Transverse colon (tissue), 4 donors: ENCODE data around the gene ZFC3H1. TPM values are rescaled to one million over a fixed set of nuclear protein-coding genes. Genes with fewer than 3 reads are reported as not detected.
A peak's percentile ranks its signal among the peaks of the same experiment; 100 is the strongest.

ENCODE experiments used
- DNase-seq: peaks from one replicate; pipeline ENCODE4 v3.0.0-alpha.2; 2019
- H3K27ac ChIP-seq, 4 donors: fragments of 200-600 bp; sonication (generic); 2 replicates each; pipeline ENCODE4 v1.5.1; 2016 to 2018; ENCODE audit warnings: inconsistent platforms in 4 of 4
- H3K27me3 ChIP-seq: fragments of 200-600 bp; sonication (generic); 2 replicates; pipeline ENCODE4 v1.5.1; 2017; ENCODE audit warnings: inconsistent platforms
- H3K36me3 ChIP-seq, 4 donors: fragments of 200-600 bp; sonication (generic); 2 replicates each; pipeline ENCODE4 v1.5.1; 2017 to 2019; ENCODE audit warnings: inconsistent platforms in 4 of 4
- H3K4me1 ChIP-seq, 4 donors: fragments of 200-600 bp; sonication (generic); 2 replicates each; pipeline ENCODE4 v1.5.1; 2017 to 2020; ENCODE audit warnings: inconsistent platforms in 4 of 4
- H3K4me3 ChIP-seq, 4 donors: fragments of 200-600 bp; sonication (generic); 1 replicate in 1 of 4; 2 replicates in 3 of 4; pipeline versions ENCODE4 v1.5.1 to v1.6.1; 2017 to 2019; ENCODE audit warnings: inconsistent platforms in 4 of 4
- H3K9me3 ChIP-seq, 2 donors: fragments of 200-600 bp; sonication (generic); 2 replicates each; pipeline ENCODE4 v1.5.1; 2017 to 2019; ENCODE audit warnings: inconsistent platforms in 2 of 2
- EP300 ChIP-seq: sonication (generic); formaldehyde crosslinking; IDR thresholded peaks from one replicate; pipeline ENCODE4 v1.6.1; 2017; ENCODE audit warnings: antibody characterized with exemption, low read depth
- POLR2A ChIP-seq: fragments of 450-650 bp; IDR thresholded peaks from one replicate; pipeline ENCODE4 v1.6.1; 2016; ENCODE audit warnings: antibody characterized with exemption, mild to moderate bottlenecking, moderate library complexity
- POLR2AphosphoS5 ChIP-seq, 3 donors: sonication (generic); formaldehyde crosslinking; IDR thresholded peaks; one replicate each; pipeline ENCODE4 v1.6.1; 2016; ENCODE audit warnings: antibody characterized with exemption in 3 of 3
- WGBS, 2 donors: methylation state at CpG; one replicate each; pipeline ENCODE4 v1.1.5; 2018; ENCODE audit warnings: low coverage in 1 of 2; 5-methylcytosine and 5-hydroxymethylcytosine counted together
- in situ Hi-C, 4 donors: fragments of 200-750 bp; cut with MboI; loops; one replicate each; pipeline versions ENCODE4 v1.15.0 to v1.15.1; 2017; ENCODE audit warnings: low sequenced_read_pairs in 3 of 4, low pct_ligation_motif_present in 1 of 4, low pct_unique_long_range_greater_than_20kb in 1 of 4
- intact Hi-C: fragments of 100-400 bp; cut with DNase I; formaldehyde crosslinking; loops from one replicate; pipeline ENCODE4 v1.15.1; 2023; ENCODE audit warnings: low total_unique reads
- total RNA-seq, 4 donors: library from RNA; depleted of rRNA; stranded (reverse); fragments of >200 nt; gene quantifications; one replicate each; pipeline ENCODE4 v1.1.0, GENCODE V29; 2016
- TF ChIP-seq, protein P1 (sequence below), 5 experiments: fragments of 200-600 bp in 3 of 5; fragments of 450-650 bp in 2 of 5; sonication (generic) in 3 of 5; IDR thresholded peaks; 1 replicate in 2 of 5; 2 replicates in 3 of 5; pipeline ENCODE4 v1.5.1; 2016 to 2017; ENCODE audit warnings: antibody characterized with exemption in 5 of 5, inconsistent platforms in 3 of 5, mild to moderate bottlenecking in 2 of 5, moderate library complexity in 1 of 5

Gene ZFC3H1
- total RNA-seq, 4 donors from 2014 or later = 61.9 to 141 (median 91.6) TPM

DNA sequence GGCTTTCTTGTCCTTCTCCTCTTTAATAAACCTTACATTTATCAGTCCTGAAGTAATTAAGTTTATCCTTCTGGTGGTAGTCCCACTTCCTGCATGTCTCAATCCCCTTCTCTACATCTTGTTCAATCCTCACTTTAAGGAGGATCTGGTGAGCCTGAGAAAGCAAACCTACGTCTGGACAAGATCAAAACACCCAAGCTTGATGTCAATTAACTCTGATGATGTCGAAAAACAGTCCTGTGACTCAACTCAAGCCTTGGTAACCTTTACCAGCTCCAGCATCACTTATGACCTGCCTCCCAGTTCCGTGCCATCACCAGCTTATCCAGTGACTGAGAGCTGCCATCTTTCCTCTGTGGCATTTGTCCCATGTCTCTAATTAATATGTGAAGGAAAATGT, 79.3 kb downstream of the ZFC3H1 start:
- intact Hi-C loops = no loop called here
- DNase-seq = no peak
- in situ Hi-C loops = no loop called here
- 75 to 76% methylated on average over 3 of the region's 3 CpGs for WGBS, 2 donors
- H3K4me3 ChIP-seq = no peak overlapping the region
- no peak for TF ChIP-seq POLR2A
- TF ChIP-seq EP300 = no peak
- TF ChIP-seq, protein P1, sequence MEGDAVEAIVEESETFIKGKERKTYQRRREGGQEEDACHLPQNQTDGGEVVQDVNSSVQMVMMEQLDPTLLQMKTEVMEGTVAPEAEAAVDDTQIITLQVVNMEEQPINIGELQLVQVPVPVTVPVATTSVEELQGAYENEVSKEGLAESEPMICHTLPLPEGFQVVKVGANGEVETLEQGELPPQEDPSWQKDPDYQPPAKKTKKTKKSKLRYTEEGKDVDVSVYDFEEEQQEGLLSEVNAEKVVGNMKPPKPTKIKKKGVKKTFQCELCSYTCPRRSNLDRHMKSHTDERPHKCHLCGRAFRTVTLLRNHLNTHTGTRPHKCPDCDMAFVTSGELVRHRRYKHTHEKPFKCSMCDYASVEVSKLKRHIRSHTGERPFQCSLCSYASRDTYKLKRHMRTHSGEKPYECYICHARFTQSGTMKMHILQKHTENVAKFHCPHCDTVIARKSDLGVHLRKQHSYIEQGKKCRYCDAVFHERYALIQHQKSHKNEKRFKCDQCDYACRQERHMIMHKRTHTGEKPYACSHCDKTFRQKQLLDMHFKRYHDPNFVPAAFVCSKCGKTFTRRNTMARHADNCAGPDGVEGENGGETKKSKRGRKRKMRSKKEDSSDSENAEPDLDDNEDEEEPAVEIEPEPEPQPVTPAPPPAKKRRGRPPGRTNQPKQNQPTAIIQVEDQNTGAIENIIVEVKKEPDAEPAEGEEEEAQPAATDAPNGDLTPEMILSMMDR (IDR thresholded peaks at IDR 0.05) = no peak
- TF ChIP-seq POLR2AphosphoS5 (IDR thresholded peaks at IDR 0.05) = no peak
- H3K27ac ChIP-seq = no peak overlapping the region
- no peaks in the 10 kb centered on the region for H3K4me1 ChIP-seq
- no peaks in the 10 kb centered on the region for H3K36me3 ChIP-seq
- H3K27me3 ChIP-seq = no peaks in the 10 kb centered on the region
- no peaks in the 10 kb centered on the region for H3K9me3 ChIP-seq

DNA sequence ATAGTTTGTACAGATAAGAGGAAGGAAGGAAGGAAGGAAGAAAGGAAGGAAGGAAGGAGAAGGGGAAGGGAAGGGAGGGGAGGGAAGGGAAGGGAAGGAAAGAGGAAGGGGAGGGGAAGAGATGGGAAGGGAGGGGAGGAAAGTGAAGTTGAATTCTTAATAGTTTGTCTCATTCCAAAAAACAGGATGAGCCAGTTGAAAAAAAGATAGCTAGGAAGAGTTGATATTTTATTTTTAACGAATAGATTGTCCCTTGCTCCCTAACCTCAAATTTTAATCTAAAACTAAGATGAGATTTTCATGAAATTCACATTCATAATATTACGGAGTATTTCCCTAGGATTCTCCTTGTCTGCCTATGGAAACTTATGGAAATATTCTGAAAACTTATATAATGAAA, 80.7 kb downstream of the ZFC3H1 start:
- H3K9me3 ChIP-seq = no peaks in the 10 kb centered on the region
- H3K27me3 ChIP-seq = no peaks in the 10 kb centered on the region
- H3K27ac ChIP-seq = no peak overlapping the region
- H3K4me3 ChIP-seq = no peak overlapping the region
- DNase-seq = no peak
- WGBS, 2 donors = 81 to 88% methylated on average over 2 of the region's 2 CpGs
- in situ Hi-C loops (no loop called here), intact Hi-C loops (no loop called here)
- H3K36me3 ChIP-seq = no peaks in the 10 kb centered on the region
- TF ChIP-seq EP300 = no peak
- TF ChIP-seq POLR2AphosphoS5 (IDR thresholded peaks at IDR 0.05) = no peak
- TF ChIP-seq POLR2A = no peak
- TF ChIP-seq, protein P1 (IDR thresholded peaks at IDR 0.05) = no peak
- H3K4me1 ChIP-seq = no peaks in the 10 kb centered on the region

DNA sequence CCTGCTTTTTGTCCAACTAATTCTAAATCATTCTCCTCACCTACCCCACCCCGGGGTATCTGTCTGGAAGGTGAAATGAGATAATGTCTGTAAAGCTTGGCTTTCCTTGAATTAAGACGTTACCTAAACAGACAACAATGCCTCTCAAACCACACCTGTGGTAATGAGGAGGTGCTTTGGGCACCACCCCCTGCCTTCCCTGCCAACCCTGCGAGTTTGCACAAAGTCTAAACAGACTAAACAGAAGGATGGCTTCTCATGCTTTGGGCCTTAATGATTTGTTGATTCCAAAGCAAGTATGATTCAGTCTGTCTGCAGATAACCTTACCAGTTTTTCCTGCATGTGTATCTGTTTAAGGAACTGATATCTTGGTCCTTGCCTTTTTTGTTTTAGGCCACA, 82.4 kb downstream of the ZFC3H1 start:
- peak; percentile 17 for DNase-seq
- intact Hi-C loops (no loop called here), in situ Hi-C loops (no loop called here)

DNA sequence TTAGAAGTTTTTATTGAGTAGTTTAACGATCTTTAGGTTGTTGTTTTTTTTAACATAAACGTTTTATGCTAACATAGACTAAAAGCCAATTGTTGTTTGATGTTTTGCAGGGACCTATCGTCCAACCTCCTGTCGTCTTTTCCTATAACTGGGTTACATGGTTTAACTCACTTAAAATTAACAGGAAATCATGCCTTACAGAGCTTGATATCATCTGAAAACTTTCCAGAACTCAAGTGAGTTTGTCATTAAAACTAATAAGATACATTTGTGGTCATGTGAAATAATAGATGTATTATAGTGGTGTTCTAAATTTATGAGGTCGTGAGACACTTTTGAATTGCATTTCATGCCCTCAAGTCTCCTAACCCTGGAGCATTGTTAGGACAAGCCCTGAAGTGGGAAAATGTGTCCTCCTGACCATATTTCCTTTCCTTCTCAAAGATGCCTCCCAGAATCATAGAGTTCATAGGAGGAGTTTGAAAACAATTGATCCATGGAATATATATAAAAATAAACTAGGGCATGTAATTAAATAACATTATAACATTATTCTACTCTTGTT, 84.9 kb downstream of the ZFC3H1 start:
- Histone ChIP-seq H3K36me3 (no peaks in the 10 kb centered on the region), H3K27me3 (no peaks in the 10 kb centered on the region), H3K27ac (no peak overlapping the region), H3K4me3 (no peak overlapping the region), H3K9me3 (no peaks in the 10 kb centered on the region), H3K4me1 (no peaks in the 10 kb centered on the region)
- 40 to 55% methylated on average over 5 of the region's 5 CpGs for WGBS, 2 donors
- no peak for DNase-seq
- in situ Hi-C loops (no loop called here), intact Hi-C loops (no loop called here)
- TF ChIP-seq, protein P1 (IDR thresholded peaks at IDR 0.05) = no peak
- TF ChIP-seq POLR2AphosphoS5 (IDR thresholded peaks at IDR 0.05) (no peak), POLR2A (no peak), EP300 (no peak)

More for the DNA sequence above, 82.4 kb downstream of the ZFC3H1 start:
- Histone ChIP-seq H3K9me3 (no peaks in the 10 kb centered on the region), H3K27ac (no peak overlapping the region), H3K27me3 (no peaks in the 10 kb centered on the region), H3K4me1 (no peaks in the 10 kb centered on the region), H3K36me3 (no peaks in the 10 kb centered on the region), H3K4me3 (no peak overlapping the region)
- 40 to 55% methylated on average over 2 to 3 of the region's 3 CpGs for WGBS, 2 donors
- TF ChIP-seq POLR2A (no peak), EP300 (no peak), POLR2AphosphoS5 (IDR thresholded peaks at IDR 0.05) (no peak)
- TF ChIP-seq, protein P1 (IDR thresholded peaks at IDR 0.05) = no peak
